GM12801 (cell line): ENCODE measurements around the gene RNF151.

Source experiments
- CTCF ChIP-seq: IDR thresholded peaks from one replicate; pipeline ENCODE4 v1.5.1; 2011; ENCODE audit warnings: control low read depth; ENCODE audit not compliant: insufficient read length; ENCODE audit errors: extremely low read depth

Gene RNF151

GRCh38 chr16:1982013-1982433, 15.4 kb downstream of the RNF151 start:
- TF ChIP-seq CTCF = no peak

GRCh38 chr16:1982991-1983543, 16.4 kb downstream of the RNF151 start:
- TF ChIP-seq CTCF = no peak

- TF ChIP-seq CTCF = no peak
Measured at GRCh38 chr16:1983544-1984346, 17.1 kb downstream of the RNF151 start, which contains the start of gene GFER. Gene GFER, plus strand, starts transcription at chr16:1984193. Its CDS starts 26 bp downstream, at chr16:1984219.

GRCh38 chr16:1984347-1985225, 17.9 kb downstream of the RNF151 start:
- no peak for TF ChIP-seq CTCF

GRCh38 chr16:1985466-1986150, 19.0 kb downstream of the RNF151 start:
- TF ChIP-seq CTCF = no peak

- no peak for TF ChIP-seq CTCF
Measured at GRCh38 chr16:1987198-1987597, 20.5 kb downstream of the RNF151 start.
